Liver (tissue), 9 donors: ENCODE data around the gene FBXW7. TPM values are rescaled to one million over a fixed set of nuclear protein-coding genes. Genes with fewer than 3 reads are reported as not detected.

Experiments
- DNase-seq: peaks from one replicate; pipeline ENCODE4 v3.0.0-alpha.2; 2017; ENCODE audit warnings: low spot score
- H3K27ac ChIP-seq, 2 donors: one replicate each; pipeline ENCODE4 v1.7.0; 2013; ENCODE audit warnings: inconsistent platforms in 2 of 2, low read length in 2 of 2, control low read depth in 1 of 2, low read depth in 1 of 2, mild to moderate bottlenecking in 1 of 2
- H3K27me3 ChIP-seq, 4 donors: one replicate each; pipeline versions ENCODE4 v1.6.1 to v1.7.0; 2013; ENCODE audit warnings: low read length in 3 of 4, inconsistent platforms in 1 of 4, mild to moderate bottlenecking in 1 of 4, moderate library complexity in 1 of 4; ENCODE audit not compliant: control insufficient read depth in 4 of 4, insufficient read depth in 4 of 4
- H3K36me3 ChIP-seq, 4 donors: one replicate each; pipeline versions ENCODE4 v1.6.1 to v1.7.0; 2013; ENCODE audit warnings: low read length in 3 of 4, mild to moderate bottlenecking in 3 of 4, low read depth in 1 of 4, moderate library complexity in 1 of 4; ENCODE audit not compliant: control insufficient read depth in 4 of 4, insufficient read depth in 3 of 4
- H3K4me1 ChIP-seq, 4 donors: one replicate each; pipeline versions ENCODE4 v1.6.1 to v1.7.0; 2013; ENCODE audit warnings: low read length in 3 of 4, mild to moderate bottlenecking in 3 of 4, moderate library complexity in 1 of 4; ENCODE audit not compliant: control insufficient read depth in 4 of 4, insufficient read depth in 4 of 4
- H3K4me3 ChIP-seq, 3 donors: one replicate each; pipeline versions ENCODE4 v1.6.1 to v1.7.0; 2013; ENCODE audit warnings: low read length in 3 of 3, control low read depth in 1 of 3, low read depth in 1 of 3, mild to moderate bottlenecking in 1 of 3
- H3K9ac ChIP-seq, 2 donors: one replicate each; pipeline ENCODE4 v1.7.0; 2013; ENCODE audit warnings: low read length in 2 of 2, mild to moderate bottlenecking in 2 of 2, moderate library complexity in 2 of 2, control low read depth in 1 of 2, low read depth in 1 of 2
- H3K9me3 ChIP-seq, 4 donors: one replicate each; pipeline versions ENCODE4 v1.6.1 to v1.7.0; 2013; ENCODE audit warnings: low read length in 3 of 4; ENCODE audit not compliant: control insufficient read depth in 4 of 4
- ATF3 ChIP-seq: IDR thresholded peaks from 2 replicates; pipeline ENCODE4 v1.6.1; 2016; ENCODE audit warnings: antibody characterized with exemption
- CTCF ChIP-seq: fragments of 150-350 bp; IDR thresholded peaks from 2 replicates; pipeline ENCODE4 v1.5.1; 2017; ENCODE audit warnings: improper control_type of control experiment, low read depth, low read length; ENCODE audit not compliant: missing input control
- EGR1 ChIP-seq, 2 donors: IDR thresholded peaks; 2 replicates each; pipeline ENCODE4 v1.6.1; 2016 to 2018; ENCODE audit warnings: antibody characterized with exemption in 2 of 2, low read depth in 2 of 2
- FOXA1 ChIP-seq: IDR thresholded peaks from 2 replicates; pipeline ENCODE4 v1.6.1; 2016; ENCODE audit warnings: antibody characterized with exemption
- FOXA2 ChIP-seq: IDR thresholded peaks from 2 replicates; pipeline ENCODE4 v1.6.1; 2016; ENCODE audit warnings: antibody characterized with exemption
- GABPA ChIP-seq, 2 donors: IDR thresholded peaks in 1 of 2; conservative IDR thresholded peaks in 1 of 2; 2 replicates each; pipeline ENCODE4 v1.6.1; 2016; ENCODE audit warnings: antibody characterized with exemption in 2 of 2, mild to moderate bottlenecking in 1 of 2, moderate library complexity in 1 of 2
- HNF4A ChIP-seq, 2 donors: conservative IDR thresholded peaks; 2 replicates each; pipeline ENCODE4 v1.6.1; 2016; ENCODE audit warnings: antibody characterized with exemption in 2 of 2, mild to moderate bottlenecking in 2 of 2
- HNF4G ChIP-seq: IDR thresholded peaks from 2 replicates; pipeline ENCODE4 v1.6.1; 2016; ENCODE audit warnings: antibody characterized with exemption
- JUND ChIP-seq, 2 donors: IDR thresholded peaks; 2 replicates each; pipeline ENCODE4 v1.6.1; 2016; ENCODE audit warnings: antibody characterized with exemption in 2 of 2
- NR2F2 ChIP-seq: IDR thresholded peaks from 2 replicates; pipeline ENCODE4 v1.6.1; 2016; ENCODE audit warnings: antibody characterized with exemption
- RAD21 ChIP-seq, 2 donors: IDR thresholded peaks; 2 replicates each; pipeline ENCODE4 v1.6.1; 2016; ENCODE audit warnings: antibody characterized with exemption in 2 of 2, mild to moderate bottlenecking in 2 of 2
- RXRA ChIP-seq, 2 donors: IDR thresholded peaks; 2 replicates each; pipeline ENCODE4 v1.6.1; 2017 to 2018; ENCODE audit warnings: antibody characterized with exemption in 2 of 2, mild to moderate bottlenecking in 1 of 2
- SP1 ChIP-seq: IDR thresholded peaks from 2 replicates; pipeline ENCODE4 v1.6.1; 2018; ENCODE audit warnings: antibody characterized with exemption, mild to moderate bottlenecking
- TAF1 ChIP-seq: conservative IDR thresholded peaks from 2 replicates; pipeline ENCODE4 v1.6.1; 2016; ENCODE audit warnings: antibody characterized with exemption, mild to moderate bottlenecking
- YY1 ChIP-seq: IDR thresholded peaks from 2 replicates; pipeline ENCODE4 v1.6.1; 2016; ENCODE audit warnings: antibody characterized with exemption, mild to moderate bottlenecking
- WGBS: extraction: QIAGEN DNeasy Blood & Tissue Kit; methylation state at CpG from one replicate; pipeline ENCODE4 v1.1.7; 2013; 5-methylcytosine and 5-hydroxymethylcytosine counted together
- polyA plus RNA-seq, 2 donors: library from polyadenylated mRNA; stranded (reverse) in 1 of 2; unstranded in 1 of 2; fragments of 200-250 nt in 1 of 2; fragments of >200 nt in 1 of 2; fragmentation: Nextera tagmentation in 1 of 2; extraction: Ambion mirVana in 1 of 2; gene quantifications; one replicate each; pipeline versions ENCODE4 v1.2.1 to v1.2.3, GENCODE V29; 2013 to 2015
- total RNA-seq, 2 donors: library from RNA; depleted of rRNA; stranded (reverse); fragments of >200 nt; gene quantifications; one replicate each; pipeline ENCODE4 v1.2.3, GENCODE V29; 2014
- TF ChIP-seq, protein P1 (sequence below): IDR thresholded peaks from 2 replicates; pipeline ENCODE4 v1.6.1; 2016; ENCODE audit warnings: antibody characterized with exemption, mild to moderate bottlenecking
- donor health status: healthy.
- donor health status: healthy.
- donor health status: healthy.
- donor health status: healthy.
- donor health status: healthy.

FBXW7 gene
- total and polyA plus RNA-seq, 4 donors: 4.0 to 56.9 (median 16.1) TPM

- Histone ChIP-seq H3K27me3 (no peaks in the 10 kb centered on the region), H3K27ac (no peak overlapping the region), H3K4me3 (no peak overlapping the region), H3K9me3 (no peaks in the 10 kb centered on the region), H3K9ac (no peak overlapping the region), H3K36me3 (no peaks in the 10 kb centered on the region), H3K4me1 (no peaks in the 10 kb centered on the region)
- WGBS: 81% methylated on average over 6 of the region's 6 CpGs
- TF ChIP-seq GABPA (IDR thresholded peaks at IDR 0.05 in 1 of 2, conservative IDR thresholded peaks at IDR 0.05 in 1 of 2) (no peak), RAD21 (IDR thresholded peaks at IDR 0.05) (no peak), YY1 (no peak), CTCF (no peak), EGR1 (IDR thresholded peaks at IDR 0.05; ENCODE audit: low read depth in 2 of 2) (no peak), FOXA2 (no peak), HNF4G (no peak)
- TF ChIP-seq, protein P1, sequence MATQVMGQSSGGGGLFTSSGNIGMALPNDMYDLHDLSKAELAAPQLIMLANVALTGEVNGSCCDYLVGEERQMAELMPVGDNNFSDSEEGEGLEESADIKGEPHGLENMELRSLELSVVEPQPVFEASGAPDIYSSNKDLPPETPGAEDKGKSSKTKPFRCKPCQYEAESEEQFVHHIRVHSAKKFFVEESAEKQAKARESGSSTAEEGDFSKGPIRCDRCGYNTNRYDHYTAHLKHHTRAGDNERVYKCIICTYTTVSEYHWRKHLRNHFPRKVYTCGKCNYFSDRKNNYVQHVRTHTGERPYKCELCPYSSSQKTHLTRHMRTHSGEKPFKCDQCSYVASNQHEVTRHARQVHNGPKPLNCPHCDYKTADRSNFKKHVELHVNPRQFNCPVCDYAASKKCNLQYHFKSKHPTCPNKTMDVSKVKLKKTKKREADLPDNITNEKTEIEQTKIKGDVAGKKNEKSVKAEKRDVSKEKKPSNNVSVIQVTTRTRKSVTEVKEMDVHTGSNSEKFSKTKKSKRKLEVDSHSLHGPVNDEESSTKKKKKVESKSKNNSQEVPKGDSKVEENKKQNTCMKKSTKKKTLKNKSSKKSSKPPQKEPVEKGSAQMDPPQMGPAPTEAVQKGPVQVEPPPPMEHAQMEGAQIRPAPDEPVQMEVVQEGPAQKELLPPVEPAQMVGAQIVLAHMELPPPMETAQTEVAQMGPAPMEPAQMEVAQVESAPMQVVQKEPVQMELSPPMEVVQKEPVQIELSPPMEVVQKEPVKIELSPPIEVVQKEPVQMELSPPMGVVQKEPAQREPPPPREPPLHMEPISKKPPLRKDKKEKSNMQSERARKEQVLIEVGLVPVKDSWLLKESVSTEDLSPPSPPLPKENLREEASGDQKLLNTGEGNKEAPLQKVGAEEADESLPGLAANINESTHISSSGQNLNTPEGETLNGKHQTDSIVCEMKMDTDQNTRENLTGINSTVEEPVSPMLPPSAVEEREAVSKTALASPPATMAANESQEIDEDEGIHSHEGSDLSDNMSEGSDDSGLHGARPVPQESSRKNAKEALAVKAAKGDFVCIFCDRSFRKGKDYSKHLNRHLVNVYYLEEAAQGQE: no peak
- DNase-seq: no peak
Measured at GRCh38 chr4:152565333-152565732, 29.4 kb upstream of the FBXW7 start.

DNA sequence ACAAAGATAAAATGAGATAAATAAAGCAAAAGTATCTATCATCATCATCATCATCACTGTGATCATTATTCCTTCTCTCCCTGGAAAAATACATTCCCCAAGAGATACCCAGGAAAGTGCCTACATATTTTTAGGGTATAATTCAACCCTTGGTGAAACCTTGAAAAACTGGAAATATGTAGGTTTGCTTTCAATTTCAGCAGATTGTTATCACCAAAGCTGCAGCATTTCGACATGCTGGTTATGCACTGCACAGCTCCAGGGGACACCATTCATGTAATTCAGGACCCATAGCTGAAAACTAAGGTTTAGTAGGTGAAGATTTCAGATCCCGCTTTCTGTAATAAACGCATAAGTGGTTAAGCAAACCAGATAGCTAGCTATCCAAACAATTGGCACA lies 28.4 kb upstream of the FBXW7 start:
- H3K27me3 ChIP-seq: no peaks in the 10 kb centered on the region
- 92% methylated on average over 3 of the region's 3 CpGs for WGBS
- no peak for DNase-seq
- no peak overlapping the region for H3K4me3 ChIP-seq
- no peaks in the 10 kb centered on the region for H3K9me3 ChIP-seq
- H3K4me1 ChIP-seq: no peaks in the 10 kb centered on the region
- TF ChIP-seq RXRA (IDR thresholded peaks at IDR 0.05) (no peak), HNF4A (conservative IDR thresholded peaks at IDR 0.05) (no peak), FOXA2 (no peak)
- H3K36me3 ChIP-seq: no peaks in the 10 kb centered on the region
- H3K27ac ChIP-seq: no peak overlapping the region
- no peak overlapping the region for H3K9ac ChIP-seq

- WGBS: 76% methylated on average over 2 of the region's 2 CpGs
- Histone ChIP-seq H3K9me3 (no peaks in the 10 kb centered on the region), H3K27me3 (no peaks in the 10 kb centered on the region)
- TF ChIP-seq FOXA2: no peak
- TF ChIP-seq HNF4G: no peak
- TF ChIP-seq HNF4A (conservative IDR thresholded peaks at IDR 0.05): no peak
- no peak for TF ChIP-seq CTCF
- no peak for TF ChIP-seq RAD21 (IDR thresholded peaks at IDR 0.05)
- TF ChIP-seq, protein P1: no peak
- TF ChIP-seq NR2F2: no peak
- no peak for TF ChIP-seq EGR1 (IDR thresholded peaks at IDR 0.05; ENCODE audit: low read depth in 2 of 2)
- TF ChIP-seq GABPA (IDR thresholded peaks at IDR 0.05 in 1 of 2, conservative IDR thresholded peaks at IDR 0.05 in 1 of 2): no peak
- no peak for TF ChIP-seq FOXA1
- no peak for TF ChIP-seq TAF1
- TF ChIP-seq ATF3: no peak
- no peak for TF ChIP-seq RXRA (IDR thresholded peaks at IDR 0.05)
- TF ChIP-seq YY1: no peak
- TF ChIP-seq JUND (IDR thresholded peaks at IDR 0.05): no peak
- no peak for TF ChIP-seq SP1
Measured at GRCh38 chr4:152563209-152563608, 27.3 kb upstream of the FBXW7 start.

More at GRCh38 chr4:152563209-152563608, 27.3 kb upstream of the FBXW7 start:
- H3K4me1 ChIP-seq: no peaks in the 10 kb centered on the region
- no peak overlapping the region for H3K4me3 ChIP-seq
- no peak overlapping the region for H3K27ac ChIP-seq
- no peak for DNase-seq
- no peaks in the 10 kb centered on the region for H3K36me3 ChIP-seq
- H3K9ac ChIP-seq: no peak overlapping the region
